HG03521 (cell line): ENCODE measurements around the gene SCG2.

Source experiments
- ATAC-seq: cut with Tn5 transposase; IDR thresholded peaks from one replicate; pipeline ENCODE4 v1.9.1; 2021; ENCODE audit warnings: mild to moderate bottlenecking, moderate library complexity; ENCODE audit not compliant: unreplicated experiment

Gene SCG2

DNA sequence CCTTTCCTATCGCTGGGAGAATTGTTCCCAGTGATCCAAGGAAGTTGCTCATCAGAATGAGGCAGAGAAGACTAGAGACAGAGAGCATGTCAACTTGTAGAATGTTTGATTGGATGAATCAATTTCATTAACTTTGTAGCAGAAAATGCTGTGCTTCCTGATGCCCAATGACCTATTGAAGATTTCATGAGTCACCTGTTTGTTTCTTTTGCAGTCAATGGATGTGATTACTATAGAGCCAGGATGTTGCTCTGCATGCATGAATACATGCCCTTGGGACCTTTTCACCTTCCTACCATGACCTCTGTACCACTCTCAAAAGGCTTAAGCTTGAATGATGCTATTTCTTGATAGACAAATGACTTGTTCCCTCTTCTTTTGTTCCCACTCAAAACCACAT lies 23.3 kb downstream of the SCG2 start:
- ATAC-seq = no peak

DNA sequence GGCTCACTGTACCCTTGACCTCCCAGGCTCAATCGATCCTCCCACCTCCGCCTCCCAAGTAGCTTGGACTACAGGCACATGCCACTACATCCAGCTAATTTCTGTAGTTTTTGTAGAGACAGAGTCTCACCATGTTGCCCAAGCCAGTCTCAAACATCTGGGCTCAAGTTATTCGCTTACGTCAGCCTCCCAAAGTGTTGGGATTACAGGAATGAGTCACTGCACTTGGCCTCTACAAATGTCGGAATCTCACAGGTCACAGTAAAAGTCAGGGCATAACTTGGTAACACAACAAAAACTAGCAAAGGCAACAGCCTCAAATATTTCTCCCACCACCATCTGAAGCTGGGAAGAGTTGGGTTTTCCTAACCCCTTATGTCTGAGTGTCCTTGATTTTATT lies 25.3 kb downstream of the SCG2 start:
- ATAC-seq = no peak

GRCh38 chr2:223570784-223571183 lies 31.4 kb downstream of the SCG2 start:
- ATAC-seq = no peak

- ATAC-seq = no peak
These were observed 35.8 kb downstream of the SCG2 start for GRCh38 chr2:223566396-223566795.

DNA sequence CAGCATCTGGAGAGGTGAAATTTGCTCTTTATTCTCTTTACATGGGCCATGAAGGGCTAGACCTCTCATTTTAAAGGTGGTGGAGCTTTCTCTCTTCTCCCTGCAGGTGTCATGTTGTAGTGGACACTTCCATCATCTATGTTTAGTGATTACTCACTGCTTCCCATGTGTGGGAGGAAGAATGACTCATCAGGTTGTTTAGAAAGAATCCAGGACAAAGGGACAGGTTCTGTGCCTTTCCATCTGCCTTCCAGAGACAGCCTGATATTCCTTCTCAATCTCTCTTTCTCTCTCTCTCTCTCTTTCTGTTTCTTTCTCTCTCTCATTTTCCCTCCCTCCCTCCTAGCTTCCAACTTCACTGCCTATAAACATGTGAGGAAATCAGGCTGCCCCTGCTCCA lies 38.7 kb downstream of the SCG2 start:
- ATAC-seq = no peak

- ATAC-seq = no peak
These were observed 40.1 kb downstream of the SCG2 start for GRCh38 chr2:223562078-223562477.

- ATAC-seq = no peak
These were observed 41.3 kb downstream of the SCG2 start for GRCh38 chr2:223560749-223561435.

DNA sequence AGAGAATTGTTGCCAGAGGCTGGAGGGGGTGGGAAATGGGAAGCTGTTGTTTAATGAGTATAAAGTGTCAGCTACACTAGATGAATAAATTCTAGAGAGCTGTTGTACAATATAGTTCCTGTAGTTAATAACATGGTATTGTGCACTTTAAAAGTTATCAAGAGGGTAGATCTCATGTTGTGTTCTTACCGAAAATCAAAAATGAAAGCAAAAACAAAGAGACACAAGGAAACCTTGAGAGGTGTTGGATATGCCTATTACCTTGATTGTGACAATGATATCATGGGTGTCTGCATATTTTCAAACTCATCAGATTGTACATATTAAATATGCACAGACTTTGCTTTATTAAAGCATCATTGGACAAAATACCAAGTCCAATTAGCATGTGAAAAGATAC lies 43.2 kb downstream of the SCG2 start:
- ATAC-seq = no peak

DNA sequence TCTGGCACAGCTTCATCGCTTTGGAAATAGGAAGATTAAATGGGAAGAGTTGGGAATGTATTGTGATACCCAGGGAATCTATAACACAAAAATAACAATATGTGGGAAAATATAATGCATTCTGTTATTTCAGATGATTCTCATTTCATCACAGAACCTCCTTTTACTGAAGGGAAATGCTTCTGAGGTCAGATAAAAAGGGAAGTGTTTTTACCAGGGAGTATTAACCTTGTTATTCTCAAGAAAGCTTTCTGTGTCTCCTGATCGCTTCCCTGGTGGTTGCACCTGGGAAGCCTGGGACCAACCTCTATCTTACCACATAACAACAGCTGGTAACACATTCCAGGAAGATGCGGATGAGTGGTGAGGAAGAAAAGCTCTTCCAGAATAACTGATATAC lies 47.2 kb downstream of the SCG2 start:
- ATAC-seq = no peak

DNA sequence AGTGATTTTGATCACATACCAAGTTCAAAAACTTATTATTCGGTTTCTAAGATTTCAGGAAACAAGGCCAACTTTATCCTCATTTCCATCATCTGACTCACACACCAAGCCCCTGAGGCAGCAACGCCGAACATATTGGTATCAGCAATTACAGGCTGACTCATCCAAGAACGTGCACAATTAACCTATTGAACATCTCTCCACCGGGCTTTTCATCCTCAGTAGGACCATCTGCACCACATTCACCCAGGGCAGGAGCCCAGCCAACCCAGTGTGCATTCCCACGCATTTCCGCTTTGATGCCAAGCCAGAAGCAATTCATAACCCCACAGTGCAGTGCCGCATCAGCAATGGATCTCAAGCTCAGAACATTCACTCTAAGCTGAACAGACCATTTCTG lies 52.9 kb downstream of the SCG2 start:
- ATAC-seq = no peak

- ATAC-seq = no peak
These were observed 54.0 kb downstream of the SCG2 start for GRCh38 chr2:223548194-223548593.
